Activated T-cell treated with anti-CD3 and anti-CD28 coated beads, Interleukin-2, amount 50 U/mL, for 4 hours (primary cell): ENCODE results near the gene PPP2R3B. TPM values are rescaled to one million over a fixed set of nuclear protein-coding genes. Genes with fewer than 3 reads are reported as not detected.
A peak's percentile ranks its signal among the peaks of the same experiment; 100 is the strongest.

ENCODE experiments used
- ATAC-seq, 2 donors: fragments of 200-7000 bp; cut with Tn5 transposase; one replicate each; pipeline ENCODE4 v1.10.0; 2021
- DNase-seq: peaks from one replicate; pipeline ENCODE4 v3.0.0-alpha.2; 2020
- H3K27me3 Mint-ChIP-seq: one replicate; pipeline ENCODE4 v1.8.0; 2021; ENCODE audit warnings: low read depth, mixed read lengths
- H3K36me3 Mint-ChIP-seq: one replicate; pipeline ENCODE4 v1.8.0; 2022; ENCODE audit warnings: mixed read lengths; ENCODE audit not compliant: insufficient read depth
- H3K4me1 Mint-ChIP-seq: one replicate; pipeline ENCODE4 v1.8.0; 2021; ENCODE audit warnings: low read depth, mixed read lengths
- H3K4me3 Mint-ChIP-seq: one replicate; pipeline ENCODE4 v1.8.0; 2021; ENCODE audit warnings: mild to moderate bottlenecking, moderate library complexity, mixed read lengths
- H3K9me3 Mint-ChIP-seq: one replicate; pipeline ENCODE4 v1.8.0; 2021; ENCODE audit warnings: mixed read lengths
- total RNA-seq, 3 donors: library from RNA; stranded (reverse); gene quantifications; one replicate each; pipeline ENCODE4 v1.2.1, GENCODE V29; 2021

Gene PPP2R3B
- total RNA-seq, 3 donors from 2014 or later, result 29.0 to 47.6 (median 30.3) TPM

- ATAC-seq (peak in 1 of 2 donors; percentile 1), DNase-seq (no peak)
- Mint-ChIP-seq H3K36me3 (no peaks in the 10 kb centered on the region), H3K4me3 (peak overlapping the region; percentile 45), H3K4me1 (peaks cover 20% of the 10 kb centered on the region), H3K27me3 (no peaks in the 10 kb centered on the region), H3K9me3 (no peaks in the 10 kb centered on the region)
These were observed 62.7 kb downstream of the PPP2R3B start for GRCh38 chrX:323721-324628.

- no peak for DNase-seq
- Mint-ChIP-seq H3K4me1 (peaks cover 31% of the 10 kb centered on the region), H3K27me3 (no peaks in the 10 kb centered on the region), H3K9me3 (no peaks in the 10 kb centered on the region), H3K4me3 (peak overlapping the region; percentile 85), H3K36me3 (no peaks in the 10 kb centered on the region)
- no peak for ATAC-seq
These were observed 66.5 kb downstream of the PPP2R3B start for GRCh38 chrX:320126-320783.

- ATAC-seq, result no peak
- Mint-ChIP-seq H3K4me1 (peaks cover 28% of the 10 kb centered on the region), H3K4me3 (peak overlapping the region; percentile 85), H3K36me3 (no peaks in the 10 kb centered on the region), H3K27me3 (no peaks in the 10 kb centered on the region), H3K9me3 (no peaks in the 10 kb centered on the region)
- no peak for DNase-seq
These were observed 67.1 kb downstream of the PPP2R3B start for GRCh38 chrX:319579-320125.

DNA sequence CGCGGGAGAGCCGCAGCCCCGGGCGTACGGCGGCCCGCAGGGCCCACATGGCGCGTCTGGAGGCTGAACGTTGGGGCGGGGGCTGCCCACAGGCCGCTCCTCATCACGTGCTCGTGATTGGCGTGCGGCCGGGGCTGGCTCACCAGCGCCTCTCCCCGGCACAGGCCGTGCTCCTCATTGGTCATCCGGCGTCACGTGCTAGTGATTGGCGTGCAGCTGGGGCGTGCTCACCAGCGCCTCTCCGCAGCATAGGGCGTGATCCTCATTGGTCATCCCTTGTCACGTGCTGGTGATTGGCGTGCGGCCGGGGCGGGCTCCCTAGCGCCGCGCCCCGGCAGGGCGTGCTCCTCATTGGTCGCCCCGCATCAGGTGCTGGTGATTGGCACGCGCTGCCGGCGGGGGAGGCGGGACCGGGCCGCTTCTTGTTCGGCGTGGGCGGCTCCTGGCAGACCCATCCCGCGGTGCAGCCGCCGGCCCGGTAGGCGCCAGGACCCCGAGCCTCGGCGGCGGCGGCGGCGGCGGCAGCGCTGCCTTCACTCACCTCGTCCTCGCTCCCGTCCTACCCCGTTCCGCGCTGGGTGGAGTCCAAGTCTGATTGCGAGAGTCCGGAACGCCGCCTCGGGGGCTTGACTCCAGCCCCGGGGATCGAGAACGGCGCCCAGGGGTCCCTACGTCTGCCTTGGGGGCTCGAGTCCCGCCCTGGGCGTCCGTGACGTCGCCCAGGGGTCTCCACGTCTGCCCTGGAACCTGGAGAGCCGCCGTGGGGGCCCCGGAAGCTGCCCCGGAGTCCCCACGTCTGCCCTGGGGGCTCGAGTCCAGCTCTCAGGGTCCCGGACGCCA is 67.7 kb downstream of the PPP2R3B start, which contains the start of gene GTPBP6:
Gene GTPBP6, minus strand, starts transcription at position 58 of the 840 bp plus-strand sequence. Its CDS starts 9 bp downstream, at position 49.
- Mint-ChIP-seq H3K27me3 (no peaks in the 10 kb centered on the region), H3K4me1 (peaks cover 28% of the 10 kb centered on the region), H3K36me3 (no peaks in the 10 kb centered on the region), H3K4me3 (peak within 1 kb of the TSS; percentile 91), H3K9me3 (no peaks in the 10 kb centered on the region)
- ATAC-seq (peak; percentile 81 to 82), DNase-seq (peak; percentile 98)

GRCh38 chrX:318068-318738 is 68.5 kb downstream of the PPP2R3B start:
- Mint-ChIP-seq H3K9me3 (no peaks in the 10 kb centered on the region), H3K4me3 (peak overlapping the region; percentile 91), H3K36me3 (peaks cover 4% of the 10 kb centered on the region), H3K4me1 (peaks cover 25% of the 10 kb centered on the region), H3K27me3 (no peaks in the 10 kb centered on the region)
- DNase-seq (peak; percentile 94), ATAC-seq (peak; percentile 63 to 66)

DNA sequence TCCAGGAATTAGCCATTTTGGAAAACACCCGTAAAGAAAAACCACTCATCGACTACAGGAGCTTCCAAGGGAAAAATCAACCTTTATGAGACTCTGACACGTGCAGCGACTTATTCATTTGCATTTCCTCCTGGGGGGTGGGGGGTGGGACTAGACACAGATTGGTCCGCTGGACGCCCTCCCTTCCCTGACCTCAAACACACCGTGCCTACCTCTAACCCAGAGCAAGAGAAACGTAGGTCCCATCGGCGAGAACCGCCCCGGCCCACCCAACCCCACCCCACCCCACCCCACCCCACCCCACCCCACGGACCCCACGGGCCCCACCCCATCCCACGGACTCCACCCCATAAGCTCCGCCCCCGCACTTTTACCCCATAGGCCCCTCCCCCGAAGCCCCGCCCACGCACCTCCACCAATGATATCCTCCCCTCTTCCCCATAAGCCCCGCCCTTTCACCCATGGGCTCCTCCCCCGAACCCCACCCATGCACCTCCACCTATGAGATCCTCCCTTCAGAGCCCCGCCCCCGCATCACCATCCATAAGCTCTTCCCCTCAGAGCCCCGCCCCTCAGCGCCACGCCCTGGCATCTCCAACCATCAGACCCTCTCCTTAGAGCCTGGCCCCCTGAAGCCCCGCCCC is 69.2 kb downstream of the PPP2R3B start:
- DNase-seq, result no peak
- Mint-ChIP-seq H3K4me1 (peaks cover 21% of the 10 kb centered on the region), H3K27me3 (no peaks in the 10 kb centered on the region)

DNA sequence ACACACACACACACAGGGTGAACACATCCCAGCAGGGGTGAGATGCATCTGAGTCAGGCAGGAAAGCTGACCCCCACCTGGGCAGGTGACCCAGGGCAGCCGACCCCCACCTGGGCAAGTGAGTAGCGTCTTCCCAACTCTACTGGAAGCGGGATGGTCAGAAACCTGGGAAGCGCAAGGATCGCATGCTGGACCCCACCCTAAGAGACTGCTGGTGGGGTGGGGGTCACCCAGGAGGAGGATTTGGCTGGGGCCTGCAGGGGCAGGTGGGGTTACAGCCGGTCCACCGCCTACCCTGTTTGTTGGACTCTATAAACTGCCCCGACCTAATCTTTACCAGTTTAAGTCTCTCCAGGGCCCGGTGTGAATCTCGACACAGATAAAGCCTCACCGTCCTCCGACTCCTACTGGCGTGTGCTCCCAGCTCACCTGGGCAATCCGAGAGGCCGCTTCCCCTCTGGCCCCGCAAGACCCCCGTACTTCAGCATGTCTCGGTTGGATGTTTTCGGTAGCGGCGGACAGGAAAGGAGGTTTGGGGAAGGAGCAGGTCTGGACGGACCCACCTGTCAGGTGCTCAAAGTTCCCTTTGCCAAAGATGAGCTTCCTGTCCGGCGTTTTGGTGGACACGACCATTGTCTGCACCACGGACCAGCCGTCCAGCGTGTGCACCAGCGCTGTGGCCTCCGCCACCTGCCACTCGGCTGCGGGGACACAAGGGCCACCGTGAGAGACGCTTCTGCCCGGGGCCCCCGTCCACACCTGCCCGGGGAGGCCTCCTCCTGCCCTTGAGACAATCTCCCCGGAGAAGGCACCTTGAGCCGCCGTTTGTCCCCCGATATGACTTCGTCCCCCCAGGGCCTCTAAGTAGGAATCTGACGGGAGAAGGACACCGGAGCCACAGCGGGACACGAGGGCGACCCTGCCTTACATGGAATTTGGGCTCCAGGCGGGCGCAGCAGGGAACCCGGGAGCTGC is 70.1 kb downstream of the PPP2R3B start:
- Mint-ChIP-seq H3K4me3 (peak overlapping the region; percentile 50), H3K27me3 (no peaks in the 10 kb centered on the region), H3K9me3 (no peaks in the 10 kb centered on the region), H3K4me1 (peaks cover 21% of the 10 kb centered on the region), H3K36me3 (peaks cover 8% of the 10 kb centered on the region)
- DNase-seq (no peak), ATAC-seq (no peak)

More for the DNA sequence above, 69.2 kb downstream of the PPP2R3B start:
- Mint-ChIP-seq H3K36me3 (peaks cover 4% of the 10 kb centered on the region), H3K9me3 (no peaks in the 10 kb centered on the region), H3K4me3 (peak overlapping the region; percentile 91)
- no peak for ATAC-seq

DNA sequence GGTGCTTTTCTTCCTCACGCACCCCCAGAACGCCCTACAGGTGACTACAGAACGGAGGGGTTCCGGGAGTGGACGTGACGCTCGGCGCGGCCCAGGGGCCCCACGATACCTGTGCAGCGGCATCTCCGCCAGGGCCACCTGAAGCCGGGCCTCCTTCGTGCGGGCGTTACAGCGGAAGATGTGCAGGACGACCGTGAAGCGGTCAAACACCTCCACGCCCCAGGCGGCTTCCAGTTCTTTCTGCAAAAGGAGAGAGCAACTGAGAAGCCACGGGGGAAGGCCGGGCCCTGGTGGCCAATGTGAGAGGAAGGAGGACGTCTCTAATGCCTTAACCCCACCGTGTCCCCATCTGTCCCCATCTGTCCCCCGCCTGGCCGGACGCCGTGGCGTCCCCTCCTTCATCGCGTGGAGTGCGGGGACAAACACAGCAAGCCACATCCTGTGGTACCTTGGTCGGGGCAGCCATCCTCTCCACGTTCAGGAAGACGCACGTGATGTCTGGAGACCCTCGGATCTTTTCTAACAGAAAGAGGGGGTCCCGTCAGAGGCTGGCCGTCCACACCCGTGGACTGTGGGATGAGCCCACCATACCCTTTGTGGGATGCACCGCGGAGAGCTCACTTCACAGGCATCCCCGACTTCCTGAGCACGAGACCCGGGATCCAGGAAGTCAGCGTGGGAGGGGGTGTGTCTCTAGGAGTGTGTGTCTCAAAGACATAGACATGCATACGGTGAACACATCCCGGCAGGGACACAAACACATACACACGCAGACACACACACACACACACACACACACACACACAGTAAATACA is 71.7 kb downstream of the PPP2R3B start:
- Mint-ChIP-seq H3K9me3 (no peaks in the 10 kb centered on the region), H3K4me3 (no peak overlapping the region), H3K4me1 (peaks cover 12% of the 10 kb centered on the region), H3K27me3 (no peaks in the 10 kb centered on the region), H3K36me3 (peaks cover 8% of the 10 kb centered on the region)
- no peak for ATAC-seq
- DNase-seq, result no peak

GRCh38 chrX:314049-314448 is 72.7 kb downstream of the PPP2R3B start:
- ATAC-seq (no peak), DNase-seq (no peak)
- peaks cover 12% of the 10 kb centered on the region for H3K4me1 Mint-ChIP-seq
- no peaks in the 10 kb centered on the region for H3K27me3 Mint-ChIP-seq
- peaks cover 13% of the 10 kb centered on the region for H3K36me3 Mint-ChIP-seq
- no peaks in the 10 kb centered on the region for H3K9me3 Mint-ChIP-seq
- no peak overlapping the region for H3K4me3 Mint-ChIP-seq

DNA sequence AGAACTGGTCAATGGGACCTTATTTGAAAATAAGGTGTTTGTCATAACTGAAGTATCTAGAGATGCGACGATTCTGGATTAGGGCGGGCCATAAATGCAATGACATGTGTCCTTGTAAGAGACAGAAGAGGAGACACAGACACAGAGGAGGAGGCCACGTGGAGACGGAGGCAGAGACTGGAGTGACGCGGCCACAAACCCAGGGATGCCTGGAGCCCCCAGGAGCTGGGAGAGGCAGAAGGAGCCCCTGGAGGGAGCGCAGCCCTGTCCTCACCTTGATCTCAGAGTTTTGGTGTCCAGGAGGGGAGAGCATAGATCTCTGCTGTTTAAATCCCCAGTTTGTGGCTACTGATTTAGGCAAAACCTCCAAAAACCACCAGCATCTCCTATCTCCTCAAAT is 73.2 kb downstream of the PPP2R3B start:
- DNase-seq (no peak), ATAC-seq (no peak)
- H3K4me1 Mint-ChIP-seq, result peaks cover 12% of the 10 kb centered on the region
- H3K9me3 Mint-ChIP-seq, result no peaks in the 10 kb centered on the region
- H3K4me3 Mint-ChIP-seq, result no peak overlapping the region
- peaks cover 13% of the 10 kb centered on the region for H3K36me3 Mint-ChIP-seq
- H3K27me3 Mint-ChIP-seq, result no peaks in the 10 kb centered on the region

DNA sequence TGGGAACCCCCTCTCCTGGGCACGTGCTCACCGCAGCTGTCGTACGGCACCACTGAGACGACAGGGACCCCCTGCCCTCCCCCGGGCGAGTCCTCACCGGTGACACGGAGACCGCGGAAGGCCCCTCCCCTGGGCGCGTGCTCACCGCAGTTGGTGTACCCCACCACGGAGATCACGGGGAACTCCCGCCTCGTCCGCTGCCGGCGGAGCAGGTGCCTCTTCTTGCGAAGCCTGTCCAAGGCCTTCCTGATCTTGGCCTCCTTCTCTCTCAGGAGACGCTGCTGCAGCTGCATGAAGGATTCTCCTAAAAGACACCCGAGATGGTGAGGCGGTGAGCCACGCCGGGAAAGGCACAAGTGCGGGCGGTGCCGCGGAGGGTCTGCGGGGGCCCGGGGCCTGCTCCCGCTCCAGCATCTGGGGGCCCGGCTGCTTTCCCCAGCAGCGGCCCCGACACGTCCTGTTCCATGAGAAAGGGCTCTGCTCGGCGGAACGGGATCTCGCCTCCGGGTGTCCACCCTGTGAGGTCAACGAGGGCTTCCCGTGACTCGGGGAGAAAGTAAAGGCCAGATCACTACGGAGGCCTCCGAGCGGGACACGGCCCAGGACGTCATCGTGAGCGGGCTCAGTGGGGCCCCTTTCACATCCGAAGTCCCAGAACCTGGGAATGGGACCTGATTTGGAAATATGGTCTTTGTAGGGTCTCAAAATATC is 73.9 kb downstream of the PPP2R3B start:
- no peaks in the 10 kb centered on the region for H3K9me3 Mint-ChIP-seq
- no peak for ATAC-seq
- H3K27me3 Mint-ChIP-seq, result no peaks in the 10 kb centered on the region
- peaks cover 8% of the 10 kb centered on the region for H3K4me1 Mint-ChIP-seq
- no peak overlapping the region for H3K4me3 Mint-ChIP-seq
- DNase-seq, result no peak
- peaks cover 20% of the 10 kb centered on the region for H3K36me3 Mint-ChIP-seq
